ENCODE data around the gene C10orf143.
A peak's percentile ranks its signal among the peaks of the same experiment; 100 is the strongest.

Gene C10orf143

GRCh38 chr10:130136226-130137089, 25.8 kb upstream of the C10orf143 start, which contains the start of gene GLRX3 (continued):
- no peak for TF ChIP-seq AEBP2 (tag by site-specific recombination; IDR thresholded peaks at IDR 0.05; ENCODE audit: borderline replicate concordance)
- peak; percentile 94 for TF ChIP-seq YY1 (tag by site-specific recombination; IDR thresholded peaks at IDR 0.05)
- TF ChIP-seq ZNF280C (tag by site-specific recombination; IDR thresholded peaks at IDR 0.05) = no peak
- TF ChIP-seq ATF2 (tag by site-specific recombination; IDR thresholded peaks at IDR 0.05; ENCODE audit: low read depth) = no peak
- TF ChIP-seq GLI2 (tag by site-specific recombination; IDR thresholded peaks at IDR 0.05; ENCODE audit: borderline replicate concordance, low read depth) = no peak
- TF ChIP-seq ZNF132 (tag by site-specific recombination; IDR thresholded peaks at IDR 0.05; ENCODE audit: borderline replicate concordance) = no peak
- TF ChIP-seq ZNF561 (tag by site-specific recombination; IDR thresholded peaks at IDR 0.05; ENCODE audit: borderline replicate concordance) = 0 out of 2 replicates have a peak, but pooled peaks have one; percentile 52
- TF ChIP-seq ZNF610 (tag by site-specific recombination; IDR thresholded peaks at IDR 0.05; ENCODE audit: borderline replicate concordance) = peak; percentile 34; the same call in 1 of the 2 replicates
- no peak for TF ChIP-seq ZNF658 (tag by site-specific recombination; IDR thresholded peaks at IDR 0.05)
- TF ChIP-seq ZNF707 (tag by site-specific recombination; IDR thresholded peaks at IDR 0.05) = no peak
- peak; percentile 58 for TF ChIP-seq ZBTB8A (tag by site-specific recombination; IDR thresholded peaks at IDR 0.05)
- no peak for TF ChIP-seq ZNF701 (tag by site-specific recombination; IDR thresholded peaks at IDR 0.05)
- TF ChIP-seq ZNF510 (tag by site-specific recombination; IDR thresholded peaks at IDR 0.05; ENCODE audit: insufficient replicate concordance) = no peak
- no peak for TF ChIP-seq ZNF133 (tag by site-specific recombination; IDR thresholded peaks at IDR 0.05)
- no peak for TF ChIP-seq RBAK (tag by site-specific recombination; IDR thresholded peaks at IDR 0.05)
- 0 out of 2 replicates have a peak, but pooled peaks have one; percentile 50 for TF ChIP-seq ZNF501 (tag by site-specific recombination; IDR thresholded peaks at IDR 0.05)
- TF ChIP-seq GFI1B (tag by site-specific recombination; IDR thresholded peaks at IDR 0.05) = no peak
- no peak for TF ChIP-seq TCF7L2 (IDR thresholded peaks at IDR 0.05; ENCODE audit: borderline replicate concordance, low read depth, low read length)
- TF ChIP-seq ZNF175 (tag by site-specific recombination; IDR thresholded peaks at IDR 0.05) = no peak
- peak; percentile 78 for TF ChIP-seq ZFHX2 (tag by site-specific recombination; conservative IDR thresholded peaks at IDR 0.05)
- TF ChIP-seq SP3 (tag by site-specific recombination; IDR thresholded peaks at IDR 0.05) = peak; percentile 86
- TF ChIP-seq ZNF26 (tag by site-specific recombination; IDR thresholded peaks at IDR 0.05) = no peak
- TF ChIP-seq SP2 (tag by site-specific recombination; IDR thresholded peaks at IDR 0.05) = peak; percentile 50
- TF ChIP-seq KLF9 (tag by site-specific recombination; IDR thresholded peaks at IDR 0.05; ENCODE audit: low read depth) = peak; percentile 95
- TF ChIP-seq SP7 (tag by site-specific recombination; IDR thresholded peaks at IDR 0.05) = peak; percentile 56
- peak; percentile 39; the same call in 1 of the 2 replicates for TF ChIP-seq ZNF843 (tag by site-specific recombination; IDR thresholded peaks at IDR 0.05)
- peak; percentile 66; the same call in 1 of the 2 replicates for TF ChIP-seq ZBTB1 (tag by site-specific recombination; IDR thresholded peaks at IDR 0.05)
- no peak for TF ChIP-seq ZSCAN30 (tag by site-specific recombination; IDR thresholded peaks at IDR 0.05)
- TF ChIP-seq ZNF404 (tag by site-specific recombination; IDR thresholded peaks at IDR 0.05) = no peak
- TF ChIP-seq GLIS1 (tag by site-specific recombination; IDR thresholded peaks at IDR 0.05) = peak; percentile 83
- TF ChIP-seq PRDM4 (tag by site-specific recombination; IDR thresholded peaks at IDR 0.05) = no peak

Measured in HEK293 (cell line).